NCI-H1436 treated with DMSO at 0.1 percent for 48 hours (cell line): ENCODE data around the gene FBXL22.

Source experiments
- DNase-seq: peaks from one replicate; lab custom pipeline; 2025; lab: John Stamatoyannopoulos, UW

The FBXL22 gene, protein sequence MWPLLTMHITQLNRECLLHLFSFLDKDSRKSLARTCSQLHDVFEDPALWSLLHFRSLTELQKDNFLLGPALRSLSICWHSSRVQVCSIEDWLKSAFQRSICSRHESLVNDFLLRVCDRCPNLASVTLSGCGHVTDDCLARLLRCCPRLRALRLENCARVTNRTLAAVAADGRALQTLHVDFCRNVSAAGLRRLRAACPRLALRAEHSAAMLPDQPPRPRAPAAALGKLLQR

DNA sequence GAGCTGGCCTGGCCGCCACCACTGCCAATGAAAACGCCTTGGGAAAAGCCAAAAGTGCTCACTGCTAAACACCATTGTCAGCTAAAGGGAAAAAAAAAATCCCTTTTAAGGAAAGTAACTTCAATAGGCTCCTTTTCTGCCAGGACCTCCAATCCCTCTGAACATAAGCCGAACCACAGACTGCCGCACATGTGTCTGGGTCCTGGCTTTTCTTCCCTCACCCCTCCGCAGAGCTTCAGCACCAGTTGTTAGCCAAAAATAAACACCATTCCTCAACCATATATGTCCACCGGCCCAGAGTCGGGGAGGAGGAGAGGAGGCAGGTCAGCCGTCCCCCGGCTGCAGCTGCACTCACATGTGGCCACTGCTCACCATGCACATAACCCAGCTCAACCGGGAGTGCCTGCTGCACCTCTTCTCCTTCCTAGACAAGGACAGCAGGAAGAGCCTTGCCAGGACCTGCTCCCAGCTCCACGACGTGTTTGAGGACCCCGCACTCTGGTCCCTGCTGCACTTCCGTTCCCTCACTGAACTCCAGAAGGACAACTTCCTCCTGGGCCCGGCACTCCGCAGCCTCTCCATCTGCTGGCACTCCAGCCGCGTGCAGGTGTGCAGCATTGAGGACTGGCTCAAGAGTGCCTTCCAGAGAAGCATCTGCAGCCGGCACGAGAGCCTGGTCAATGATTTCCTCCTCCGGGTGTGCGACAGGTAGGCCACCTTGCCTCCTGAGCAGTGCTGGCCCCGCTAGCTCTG is at the start of gene FBXL22:
Gene FBXL22 (plus strand): TSS at position 350 of the 753 bp plus-strand sequence. CDS start 6 bp downstream, at position 356.
- DNase-seq = no peak

DNA sequence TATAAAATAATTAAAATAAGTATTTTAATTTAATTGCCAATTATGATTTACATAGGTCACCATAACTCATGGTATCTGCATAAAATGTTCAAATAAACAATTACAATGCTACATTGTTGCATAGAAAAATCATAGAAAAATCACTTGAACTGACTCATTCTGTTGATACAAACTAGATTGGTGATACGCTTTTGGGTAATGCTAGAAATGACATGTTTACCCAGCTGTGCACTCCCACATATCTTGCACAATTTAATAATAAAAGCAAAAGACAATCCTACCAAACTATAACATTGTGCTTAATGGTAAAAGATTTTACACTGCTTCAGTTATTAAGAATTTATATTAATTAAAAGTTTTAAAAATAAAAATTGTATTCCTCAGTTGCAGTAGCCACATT is 45.8 kb upstream of the FBXL22 start:
- no peak for DNase-seq

DNA sequence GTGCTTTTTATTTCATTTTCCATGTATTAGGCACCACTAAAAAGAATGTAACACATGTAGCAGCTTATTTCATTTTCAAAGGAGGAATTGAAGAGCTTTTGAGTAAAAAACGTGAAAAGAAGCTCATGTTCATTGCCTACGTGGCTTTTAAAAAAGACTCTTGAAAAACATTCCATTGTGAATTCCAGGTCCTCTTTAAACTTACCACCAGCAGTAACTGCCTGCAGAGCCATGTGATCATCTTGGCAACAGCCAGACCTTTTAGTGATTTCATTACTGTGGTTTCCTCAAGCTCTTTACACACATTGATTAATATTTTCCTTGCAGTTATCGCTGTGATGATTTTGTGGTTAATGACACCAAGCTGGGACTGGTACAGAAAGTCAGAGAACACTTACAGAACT is 43.8 kb upstream of the FBXL22 start:
- no peak for DNase-seq

DNA sequence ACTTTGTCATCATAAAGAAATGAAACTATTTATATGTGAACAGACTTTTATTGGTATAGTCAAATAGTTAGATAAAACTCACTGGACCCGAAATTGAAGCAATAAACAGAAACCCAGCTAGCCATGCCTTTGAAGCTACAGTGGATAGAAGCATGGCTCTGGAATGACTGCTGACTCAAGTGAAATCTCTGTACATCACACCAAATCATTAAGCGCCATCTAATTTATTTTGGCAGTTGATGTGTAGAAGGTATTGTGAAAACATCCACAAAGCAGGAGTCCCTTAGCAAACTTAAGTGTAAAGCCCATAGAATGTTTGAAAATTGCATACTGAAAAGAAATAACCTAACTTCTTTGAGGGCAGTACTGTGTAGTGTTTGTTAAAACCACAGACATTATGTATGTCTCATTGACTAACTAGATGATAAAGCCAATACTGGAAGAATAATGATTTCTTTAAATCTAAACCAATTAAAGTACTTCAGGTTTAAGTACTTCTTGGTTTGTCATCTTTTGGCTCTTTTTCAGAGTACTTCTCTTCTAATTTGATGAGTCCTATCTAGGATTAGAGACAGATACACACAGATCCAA is 42.8 kb upstream of the FBXL22 start:
- DNase-seq = no peak

DNA sequence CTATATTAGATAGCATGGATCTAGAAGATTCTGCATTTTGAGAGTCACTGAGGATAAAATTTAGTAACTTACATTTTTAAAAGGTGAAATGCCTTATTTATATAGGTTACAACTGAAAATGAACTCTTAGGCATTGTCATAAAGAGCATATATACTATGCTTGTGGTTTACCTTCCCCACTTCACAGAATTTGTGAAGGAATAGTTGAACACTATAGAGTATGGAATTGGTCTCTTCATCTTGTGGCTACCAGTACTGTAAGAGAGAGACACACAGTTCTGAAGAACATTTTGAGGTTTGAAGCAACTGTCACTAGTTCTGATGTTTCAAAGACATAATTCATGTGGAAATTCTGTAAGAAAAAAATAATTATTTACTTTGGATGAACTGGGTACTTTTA is 41.7 kb upstream of the FBXL22 start:
- no peak for DNase-seq

DNA sequence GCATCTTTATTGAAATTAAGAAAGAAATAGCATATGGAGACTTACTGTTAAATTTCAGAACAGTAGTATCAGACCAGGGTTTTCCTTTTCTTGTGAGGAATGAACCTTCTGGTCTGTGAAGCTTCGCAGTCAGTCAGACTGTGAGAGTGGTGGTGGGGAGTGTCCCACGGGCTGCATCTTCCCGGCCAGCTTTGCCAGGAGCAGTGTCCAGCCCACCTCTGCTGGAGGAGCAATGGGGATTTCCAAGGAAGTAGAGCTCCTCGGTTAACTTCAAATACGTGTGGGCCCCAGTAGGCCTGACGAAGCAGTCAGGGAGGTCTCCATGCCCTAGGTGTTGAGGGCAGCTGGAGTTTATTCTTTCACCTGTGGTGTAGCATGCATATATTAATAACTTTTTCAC is 40.9 kb upstream of the FBXL22 start:
- DNase-seq = no peak

DNA sequence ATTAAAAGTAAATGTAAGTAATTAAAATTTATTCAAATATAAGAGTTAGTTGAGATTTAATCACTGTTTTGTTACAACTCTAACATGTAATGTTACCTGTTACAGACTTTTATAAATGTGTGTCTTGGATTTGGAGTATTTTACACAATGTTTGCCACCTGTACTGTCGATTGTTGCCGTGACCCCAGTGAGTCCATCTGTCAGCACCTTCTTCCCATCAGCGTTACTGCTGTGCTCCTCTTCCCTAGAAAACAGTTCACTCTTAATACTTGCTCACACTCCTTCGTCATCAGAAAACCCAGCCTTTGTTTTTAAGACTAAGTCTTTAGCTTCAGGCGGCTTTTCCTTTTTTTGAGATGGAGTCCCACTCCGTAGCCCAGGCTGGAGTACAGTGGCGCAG is 40.5 kb upstream of the FBXL22 start:
- DNase-seq = no peak

DNA sequence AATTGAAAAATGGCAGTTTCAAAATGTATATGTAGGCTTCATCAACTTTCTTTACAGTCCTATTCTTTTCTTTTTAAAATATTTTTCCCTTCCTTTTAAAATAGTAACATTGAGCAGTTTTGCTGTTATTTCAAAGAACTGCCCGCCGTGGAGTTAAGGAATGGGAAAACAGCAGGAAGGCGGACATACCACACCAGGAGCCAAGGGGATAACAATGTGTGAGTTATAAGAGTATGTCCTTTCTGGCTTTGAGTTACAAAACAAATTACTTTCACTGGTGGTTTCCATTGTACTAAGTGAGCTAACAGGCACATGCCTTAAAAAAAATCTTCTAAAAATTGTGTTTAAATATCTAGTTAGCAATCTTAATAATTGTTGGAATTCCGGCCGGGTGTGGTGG is 37.4 kb upstream of the FBXL22 start:
- no peak for DNase-seq

DNA sequence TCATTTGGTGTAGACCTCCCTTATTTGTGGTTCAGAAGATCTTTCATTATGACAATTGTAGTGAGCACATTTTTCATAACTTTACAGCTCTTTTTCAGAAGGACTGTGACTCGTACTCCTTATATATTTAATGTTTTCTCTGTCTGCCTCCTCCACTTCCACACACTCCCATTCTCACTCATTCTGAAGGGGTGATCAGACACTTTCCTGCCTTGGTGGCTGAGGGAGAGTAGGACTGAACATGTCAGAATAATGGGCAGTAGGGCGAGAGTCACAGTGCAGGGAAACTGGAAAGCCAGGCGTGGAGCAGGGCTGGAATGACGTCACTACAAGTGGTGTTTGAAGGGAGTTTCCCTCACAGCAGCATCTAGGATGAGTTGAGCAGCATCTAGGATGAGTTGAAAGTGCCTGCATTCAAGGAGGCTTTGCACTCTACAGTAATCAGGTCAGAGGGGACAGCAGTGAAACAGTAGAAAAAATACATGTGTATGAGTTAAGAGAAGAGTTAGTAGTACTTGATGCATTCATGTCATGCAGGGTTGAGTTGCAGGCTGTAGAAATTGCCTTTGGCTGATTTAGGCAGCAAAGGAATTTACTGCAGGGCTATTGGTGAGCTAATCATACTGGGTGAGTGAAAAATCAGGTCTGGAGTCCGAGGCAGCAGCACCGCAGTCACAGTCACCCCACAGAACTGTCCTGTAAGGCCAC is 36.3 kb upstream of the FBXL22 start:
- DNase-seq = no peak

DNA sequence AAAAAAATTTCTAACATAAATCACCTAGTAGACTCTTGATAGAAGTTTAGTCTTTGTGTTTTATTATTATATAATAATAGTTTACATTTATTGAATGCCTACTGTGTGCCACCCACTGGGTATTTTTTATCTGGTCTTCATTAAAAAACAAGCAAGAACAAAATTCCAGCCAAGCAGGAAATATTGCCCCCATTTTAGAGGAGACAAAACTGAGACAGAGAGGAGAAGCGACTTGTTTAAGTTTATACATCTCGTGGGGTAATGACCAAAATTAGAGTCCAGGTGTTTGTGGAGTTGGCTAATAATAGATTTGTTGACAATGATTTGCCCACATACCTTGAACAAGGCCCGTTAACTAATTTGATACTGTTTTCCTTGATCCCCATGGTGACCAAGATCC is 33.1 kb upstream of the FBXL22 start:
- no peak for DNase-seq

DNA sequence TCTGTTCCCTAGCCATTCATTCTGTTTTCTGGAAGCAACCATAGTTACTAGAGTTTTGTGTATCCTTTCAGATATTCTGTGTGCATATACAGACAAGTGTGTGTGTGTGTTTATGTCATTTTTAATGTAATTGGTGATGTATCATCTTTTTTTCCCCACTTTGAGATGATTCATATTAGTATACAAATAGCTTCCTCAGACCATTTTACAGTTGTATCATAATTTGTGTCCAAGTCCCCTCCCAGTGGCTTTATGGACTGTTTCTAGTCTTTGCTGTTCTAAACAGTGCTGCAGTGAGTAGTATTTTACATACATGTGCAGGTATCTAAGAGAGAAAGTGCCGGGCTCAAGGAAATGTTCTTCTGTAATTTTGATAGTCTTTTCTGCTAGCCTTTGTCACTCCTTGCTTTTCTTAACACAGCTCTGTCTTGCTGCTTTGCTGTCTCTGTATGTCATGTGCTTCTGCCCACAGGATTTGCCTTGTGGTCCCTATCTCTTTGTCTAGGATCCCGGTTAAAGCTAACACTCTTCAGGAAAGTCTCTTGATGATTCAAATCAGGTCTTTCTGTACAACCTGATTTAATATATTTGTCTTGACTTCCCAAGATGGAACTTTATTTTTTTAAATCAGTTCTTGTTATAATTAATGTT is 31.5 kb upstream of the FBXL22 start:
- DNase-seq = no peak

DNA sequence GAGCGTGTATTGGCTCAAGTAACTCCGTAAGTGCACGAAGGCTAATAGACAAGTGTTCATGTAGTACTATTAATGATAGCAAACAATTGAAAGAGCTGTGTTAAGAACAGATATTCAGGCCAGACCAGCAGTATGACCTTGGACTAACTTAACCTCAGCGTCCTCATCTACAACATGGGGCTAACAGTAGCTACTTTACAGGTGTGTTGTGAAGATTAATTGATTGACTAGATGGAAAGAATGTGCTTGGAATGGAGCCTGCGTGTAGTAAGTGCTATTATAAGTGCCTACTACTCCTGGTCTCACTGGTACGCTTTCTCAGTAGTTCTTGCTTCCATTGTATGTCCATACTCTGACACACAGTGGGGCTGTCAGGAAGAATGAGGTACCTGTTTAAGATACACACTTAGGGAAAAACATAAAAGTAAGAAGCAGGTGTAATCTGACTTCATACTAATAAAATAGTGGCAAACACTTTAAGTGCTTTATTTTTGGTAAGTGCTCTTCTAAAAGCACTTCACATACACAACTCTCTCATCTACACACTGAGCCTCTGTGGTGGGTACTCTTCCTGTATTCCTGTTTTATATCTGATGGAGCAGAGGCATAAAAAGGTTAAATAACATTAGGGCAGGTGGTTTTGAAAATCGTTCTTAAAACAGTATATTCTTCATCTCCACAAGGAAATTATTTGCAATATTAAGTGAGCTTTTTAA is 24.3 kb upstream of the FBXL22 start:
- DNase-seq = no peak

DNA sequence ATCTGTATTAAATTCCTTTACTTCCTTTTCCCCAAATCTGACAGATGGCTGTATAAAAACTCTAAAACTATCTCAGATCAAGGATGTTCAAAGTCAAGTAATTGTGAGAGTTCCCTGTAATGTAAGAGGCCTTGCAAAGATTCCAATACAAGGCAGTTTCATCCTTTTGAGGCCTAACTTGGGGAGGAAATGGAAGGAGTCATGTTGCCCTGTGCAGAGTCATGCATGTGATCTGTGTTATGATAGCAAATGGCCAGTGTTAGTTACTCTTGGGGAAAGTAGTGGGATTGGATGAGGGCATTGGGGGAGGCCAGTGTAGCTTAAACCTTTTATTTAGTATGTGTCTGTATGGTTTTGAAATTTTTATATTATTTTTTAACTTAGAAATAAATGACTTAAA is 23.7 kb upstream of the FBXL22 start:
- DNase-seq = no peak

DNA sequence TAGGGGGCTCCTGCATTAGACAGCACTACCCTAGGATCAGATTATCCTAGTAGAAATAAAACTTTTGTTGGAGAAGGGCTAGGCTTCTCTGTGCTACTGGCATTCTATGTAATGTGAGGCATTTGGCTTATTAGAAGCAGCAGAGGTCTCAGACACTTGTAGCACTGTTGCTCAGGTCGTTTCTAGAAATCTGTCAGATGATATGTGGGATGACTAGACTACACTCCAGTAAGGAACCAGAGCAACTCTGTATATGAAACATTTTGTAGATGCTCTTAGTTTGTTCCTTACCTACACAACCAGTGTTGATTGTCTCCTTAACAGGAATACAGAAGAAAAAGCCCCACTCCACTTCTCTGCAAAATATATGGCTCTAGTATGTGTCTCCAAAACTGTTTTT is 21.9 kb upstream of the FBXL22 start:
- DNase-seq = no peak

DNA sequence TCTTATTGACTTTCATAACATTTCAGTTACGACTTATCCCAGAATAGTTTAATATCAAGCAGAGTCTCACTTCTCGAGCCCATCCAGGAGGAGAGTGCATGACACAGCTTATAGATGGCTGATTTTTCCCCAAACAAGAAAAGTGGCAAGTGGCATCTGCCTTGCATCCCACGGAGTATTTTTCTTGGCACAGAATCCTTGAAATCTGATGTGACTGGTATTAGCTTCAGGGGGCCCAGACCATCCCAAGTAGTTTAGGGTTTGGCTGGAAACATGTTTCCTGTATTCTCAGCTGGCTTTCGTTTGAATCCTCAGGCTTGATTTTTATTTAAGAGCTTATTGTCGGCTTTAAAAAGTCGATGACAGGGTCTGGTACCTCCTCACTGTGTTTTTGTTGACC is 20.7 kb upstream of the FBXL22 start:
- no peak for DNase-seq

DNA sequence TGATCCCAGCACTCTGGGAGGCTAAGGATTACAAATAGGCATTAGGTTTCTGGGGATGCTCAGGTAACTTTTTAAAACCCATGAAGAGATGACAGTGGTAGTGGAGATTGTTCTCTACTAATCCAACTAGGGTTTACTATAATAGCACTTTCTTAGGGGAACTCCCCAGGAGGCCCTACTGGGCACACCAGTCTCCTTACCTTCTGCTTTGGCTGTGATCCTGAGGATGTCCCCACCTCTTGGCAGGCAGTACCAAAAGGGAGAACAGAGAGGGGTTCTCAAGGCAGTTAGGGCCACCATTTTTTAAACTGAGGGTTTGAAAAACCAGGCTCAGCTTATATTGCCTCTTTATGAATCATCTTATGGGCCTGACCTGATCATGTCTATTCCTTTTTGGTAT is 15.0 kb upstream of the FBXL22 start:
- no peak for DNase-seq

DNA sequence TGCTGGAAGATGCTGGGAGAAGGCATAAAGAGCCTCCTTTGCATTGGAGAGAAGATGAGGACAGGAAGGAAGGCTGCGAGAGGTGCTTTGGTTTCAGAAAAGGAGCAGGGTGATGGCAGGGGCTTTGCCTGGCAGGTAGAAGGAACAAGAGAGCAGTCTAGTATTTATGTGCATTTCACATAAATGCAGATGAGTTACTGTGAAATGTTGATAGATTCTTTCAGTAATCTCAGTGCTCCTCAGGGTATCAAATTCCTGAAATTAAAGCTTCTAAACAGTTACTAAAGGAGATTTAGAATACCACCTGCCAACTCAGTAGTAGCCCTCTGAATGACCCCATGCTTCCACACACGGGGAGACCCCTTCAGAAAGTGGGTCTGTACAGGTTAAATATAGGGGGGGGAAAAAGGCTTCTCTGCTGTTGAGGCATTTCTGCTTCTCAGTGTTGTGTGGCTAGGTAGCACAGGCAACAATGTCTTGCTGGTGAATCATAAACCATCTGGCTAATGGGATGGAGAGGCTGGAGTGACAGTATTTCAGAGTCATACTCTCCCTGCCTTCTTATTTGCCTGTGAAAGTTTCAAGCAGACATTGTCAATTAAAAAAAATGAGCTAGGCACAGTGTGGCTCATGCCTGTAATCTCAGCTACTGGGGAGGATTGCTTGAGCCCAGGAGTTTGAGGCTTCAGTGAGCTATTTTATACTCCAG is 14.3 kb upstream of the FBXL22 start:
- DNase-seq = no peak

DNA sequence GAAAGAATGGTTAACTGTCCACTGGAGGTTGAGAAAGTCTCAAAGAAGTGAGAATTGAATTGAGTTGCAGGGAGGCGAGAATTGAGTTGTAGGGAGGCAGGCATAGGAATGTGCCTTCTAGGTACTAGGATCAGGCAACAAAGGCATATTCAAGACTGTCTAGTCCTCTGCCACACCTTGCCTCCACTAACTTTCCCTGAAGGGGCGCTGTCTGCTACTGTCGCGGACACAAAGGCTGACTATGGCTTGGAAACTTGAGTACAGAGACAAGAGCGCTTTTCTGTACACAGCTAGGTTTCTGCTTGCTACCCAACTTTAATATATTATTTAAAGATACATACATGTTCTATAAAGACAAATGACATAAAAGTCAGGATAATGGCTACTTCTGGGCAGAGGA is 10.4 kb upstream of the FBXL22 start:
- no peak for DNase-seq

DNA sequence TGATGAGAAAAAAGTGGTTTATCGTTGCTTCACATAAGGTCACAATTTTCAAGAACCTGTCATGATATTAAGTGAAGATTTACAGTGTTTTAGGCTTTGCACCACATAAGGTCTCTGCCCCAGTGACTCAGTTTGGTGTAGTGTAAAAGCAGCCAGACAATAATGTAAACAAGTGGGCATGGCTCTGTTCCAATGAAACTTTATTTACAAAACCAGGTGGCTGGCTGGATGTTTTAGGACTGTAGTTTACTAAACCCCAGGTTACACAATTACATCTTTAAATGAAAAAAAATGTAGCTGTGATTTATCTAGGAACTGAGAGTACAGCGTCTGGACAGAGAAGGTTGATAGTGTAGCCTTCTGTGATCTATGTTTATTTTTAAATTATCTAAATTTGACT is 9.7 kb upstream of the FBXL22 start:
- no peak for DNase-seq

DNA sequence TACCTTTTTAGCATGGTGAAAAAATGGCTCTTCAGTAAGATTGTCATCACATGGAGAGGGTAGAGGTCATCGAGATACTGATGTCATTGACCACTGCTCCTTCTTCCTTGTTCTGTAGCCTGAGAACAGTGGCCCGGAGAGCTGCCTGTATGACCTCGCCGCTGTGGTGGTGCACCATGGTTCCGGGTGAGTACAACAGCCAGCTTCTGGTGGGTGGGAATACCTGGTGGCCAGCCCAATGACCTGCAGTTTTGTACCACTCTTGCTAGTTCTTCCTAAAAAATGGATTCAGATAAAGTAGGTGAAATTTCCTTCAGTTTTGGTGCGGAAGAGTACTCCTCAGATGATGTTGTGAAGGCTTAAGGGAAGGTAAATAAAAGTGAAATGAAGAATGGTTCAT is 8.4 kb upstream of the FBXL22 start:
- DNase-seq = no peak
